Body of pancreas (tissue), 4 donors: ENCODE results near the gene MAPK8IP1. TPM values are rescaled to one million over a fixed set of nuclear protein-coding genes. Genes with fewer than 3 reads are reported as not detected.
A peak's percentile ranks its signal among the peaks of the same experiment; 100 is the strongest.

Experiments
- ATAC-seq: fragments of 150-250 bp; one replicate; pipeline ENCODE4 v1.9.1; 2016
- DNase-seq, 4 donors: peaks; one replicate each; pipeline ENCODE4 v3.0.0-alpha.2; 2019
- H3K27ac ChIP-seq, 4 donors: fragments of 200-600 bp; sonication (generic); 1 replicate in 3 of 4; 2 replicates in 1 of 4; pipeline versions ENCODE4 v1.5.1 to v1.6.1; 2016 to 2019; ENCODE audit warnings: mild to moderate bottlenecking in 1 of 4, mixed read lengths in 1 of 4, moderate library complexity in 1 of 4
- H3K27me3 ChIP-seq, 2 donors: fragments of 200-600 bp; sonication (generic); one replicate each; pipeline ENCODE4 v1.6.0; 2016; ENCODE audit warnings: mild to moderate bottlenecking in 1 of 2
- H3K36me3 ChIP-seq, 2 donors: fragments of 200-600 bp; sonication (generic); replicated peaks in 1 of 2; 2 replicates each; pipeline ENCODE4 v1.5.1; 2016; ENCODE audit warnings: low read depth in 2 of 2; ENCODE audit not compliant: insufficient read depth in 1 of 2
- H3K4me1 ChIP-seq: fragments of 200-600 bp; sonication (generic); one replicate; pipeline ENCODE4 v1.6.0; 2016
- H3K4me3 ChIP-seq, 2 donors: fragments of 200-600 bp; sonication (generic); 1 replicate in 1 of 2; 2 replicates in 1 of 2; pipeline ENCODE4 v1.5.1; 2016 to 2019
- H3K9me3 ChIP-seq, 3 donors: fragments of 200-600 bp; sonication (generic); 1 replicate in 2 of 3; 2 replicates in 1 of 3; pipeline ENCODE4 v1.5.1; 2016
- POLR2A ChIP-seq, 3 donors: fragments of 450-650 bp; IDR thresholded peaks; one replicate each; pipeline ENCODE4 v1.6.1; 2016; ENCODE audit warnings: antibody characterized with exemption in 3 of 3, mild to moderate bottlenecking in 2 of 3
- WGBS, 2 donors: methylation state at CpG; one replicate each; pipeline ENCODE4 v1.1.5; 2017; 5-methylcytosine and 5-hydroxymethylcytosine counted together
- intact Hi-C: fragments of 100-400 bp; cut with DNase I; formaldehyde crosslinking; loops from one replicate; pipeline ENCODE4 v1.15.1; 2023
- total RNA-seq, 2 donors: library from RNA; depleted of rRNA; stranded (reverse); fragments of >200 nt; gene quantifications; one replicate each; pipeline ENCODE4 v1.1.0, GENCODE V29; 2016
- TF ChIP-seq, protein P1 (sequence below), 7 experiments: fragments of 450-650 bp in 4 of 7; fragments of 200-600 bp in 3 of 7; sonication (generic) in 3 of 7; IDR thresholded peaks; one replicate each; pipeline ENCODE4 v1.5.1; 2016 to 2019; ENCODE audit warnings: antibody characterized with exemption in 7 of 7

The MAPK8IP1 gene
- total RNA-seq, 2 donors from 2014 or later = 23.7 to 32.4 TPM

DNA sequence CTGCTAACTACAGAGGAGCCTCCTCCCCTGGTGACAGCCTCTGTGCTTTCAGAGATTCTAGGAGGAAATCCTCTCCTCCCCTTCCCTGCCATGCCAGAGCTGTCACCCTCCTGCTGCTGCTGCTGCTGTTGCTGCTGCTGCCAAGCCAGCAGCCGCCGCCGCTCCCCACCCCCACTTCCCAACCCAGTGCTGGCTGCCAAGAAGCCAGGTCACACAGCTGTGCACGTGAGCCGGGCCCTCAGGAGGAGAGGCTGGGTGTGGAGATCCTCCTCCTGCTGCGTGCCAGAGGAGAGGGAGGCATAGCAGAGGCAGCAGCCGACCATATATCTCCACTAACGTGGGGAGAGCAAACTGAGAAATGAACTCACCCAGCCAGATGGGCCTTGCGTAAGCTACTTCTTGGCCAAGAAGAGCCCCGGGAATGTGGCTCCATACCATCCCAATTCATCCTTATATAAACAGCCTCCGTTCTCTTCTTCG lies 25.8 kb upstream of the MAPK8IP1 start:
- 21 to 23% methylated on average over 6 to 12 of the region's 12 CpGs for WGBS, 2 donors
- Histone ChIP-seq H3K27ac (peak overlapping the region; percentile 65 to 78 (median 72)), H3K36me3 (peaks cover 11 to 29% of the 10 kb centered on the region in 2 donors), H3K9me3 (no peaks in the 10 kb centered on the region), H3K4me3 (no peak overlapping the region), H3K4me1 (peaks cover 56% of the 10 kb centered on the region), H3K27me3 (no peaks in the 10 kb centered on the region)
- no peak for TF ChIP-seq POLR2A (IDR thresholded peaks at IDR 0.05)
- TF ChIP-seq, protein P1, sequence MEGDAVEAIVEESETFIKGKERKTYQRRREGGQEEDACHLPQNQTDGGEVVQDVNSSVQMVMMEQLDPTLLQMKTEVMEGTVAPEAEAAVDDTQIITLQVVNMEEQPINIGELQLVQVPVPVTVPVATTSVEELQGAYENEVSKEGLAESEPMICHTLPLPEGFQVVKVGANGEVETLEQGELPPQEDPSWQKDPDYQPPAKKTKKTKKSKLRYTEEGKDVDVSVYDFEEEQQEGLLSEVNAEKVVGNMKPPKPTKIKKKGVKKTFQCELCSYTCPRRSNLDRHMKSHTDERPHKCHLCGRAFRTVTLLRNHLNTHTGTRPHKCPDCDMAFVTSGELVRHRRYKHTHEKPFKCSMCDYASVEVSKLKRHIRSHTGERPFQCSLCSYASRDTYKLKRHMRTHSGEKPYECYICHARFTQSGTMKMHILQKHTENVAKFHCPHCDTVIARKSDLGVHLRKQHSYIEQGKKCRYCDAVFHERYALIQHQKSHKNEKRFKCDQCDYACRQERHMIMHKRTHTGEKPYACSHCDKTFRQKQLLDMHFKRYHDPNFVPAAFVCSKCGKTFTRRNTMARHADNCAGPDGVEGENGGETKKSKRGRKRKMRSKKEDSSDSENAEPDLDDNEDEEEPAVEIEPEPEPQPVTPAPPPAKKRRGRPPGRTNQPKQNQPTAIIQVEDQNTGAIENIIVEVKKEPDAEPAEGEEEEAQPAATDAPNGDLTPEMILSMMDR (IDR thresholded peaks at IDR 0.05) = no peak
- DNase-seq (peak; percentile 94 to 96 (median 95)), ATAC-seq (peak; percentile 85)
- intact Hi-C loops = no loop called here

DNA sequence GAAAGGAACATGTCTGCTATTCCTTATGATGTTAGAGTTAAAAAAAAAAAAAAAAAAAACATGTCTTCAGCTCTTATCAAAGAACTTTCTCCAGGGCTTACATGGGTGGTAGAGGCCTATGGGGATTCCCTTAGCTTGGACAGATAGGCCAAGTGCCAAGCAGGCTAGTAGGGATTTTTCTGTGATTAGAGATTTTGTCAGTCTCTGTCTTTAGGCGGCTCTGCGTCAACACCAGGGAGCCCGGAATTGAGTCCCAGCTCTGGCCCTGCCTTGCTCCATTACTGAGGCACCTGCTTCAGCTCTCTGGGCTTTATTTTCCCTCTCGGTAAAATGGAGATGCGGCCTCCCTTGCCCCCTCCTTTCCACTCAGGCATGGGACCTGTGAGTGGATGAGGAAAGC lies 25.1 kb upstream of the MAPK8IP1 start:
- ATAC-seq (no peak), DNase-seq (no peak)
- Histone ChIP-seq H3K27ac (peak overlapping the region in 3 of 4 donors; percentile 65 to 78 (median 77)), H3K27me3 (no peaks in the 10 kb centered on the region), H3K4me1 (peaks cover 52% of the 10 kb centered on the region), H3K36me3 (peaks cover 11 to 29% of the 10 kb centered on the region in 2 donors), H3K9me3 (no peaks in the 10 kb centered on the region), H3K4me3 (no peak overlapping the region)
- intact Hi-C loops = no loop called here
- 76 to 83% methylated on average over 5 of the region's 5 CpGs for WGBS, 2 donors
- TF ChIP-seq POLR2A (IDR thresholded peaks at IDR 0.05) = no peak
- TF ChIP-seq, protein P1 (IDR thresholded peaks at IDR 0.05) = no peak

DNA sequence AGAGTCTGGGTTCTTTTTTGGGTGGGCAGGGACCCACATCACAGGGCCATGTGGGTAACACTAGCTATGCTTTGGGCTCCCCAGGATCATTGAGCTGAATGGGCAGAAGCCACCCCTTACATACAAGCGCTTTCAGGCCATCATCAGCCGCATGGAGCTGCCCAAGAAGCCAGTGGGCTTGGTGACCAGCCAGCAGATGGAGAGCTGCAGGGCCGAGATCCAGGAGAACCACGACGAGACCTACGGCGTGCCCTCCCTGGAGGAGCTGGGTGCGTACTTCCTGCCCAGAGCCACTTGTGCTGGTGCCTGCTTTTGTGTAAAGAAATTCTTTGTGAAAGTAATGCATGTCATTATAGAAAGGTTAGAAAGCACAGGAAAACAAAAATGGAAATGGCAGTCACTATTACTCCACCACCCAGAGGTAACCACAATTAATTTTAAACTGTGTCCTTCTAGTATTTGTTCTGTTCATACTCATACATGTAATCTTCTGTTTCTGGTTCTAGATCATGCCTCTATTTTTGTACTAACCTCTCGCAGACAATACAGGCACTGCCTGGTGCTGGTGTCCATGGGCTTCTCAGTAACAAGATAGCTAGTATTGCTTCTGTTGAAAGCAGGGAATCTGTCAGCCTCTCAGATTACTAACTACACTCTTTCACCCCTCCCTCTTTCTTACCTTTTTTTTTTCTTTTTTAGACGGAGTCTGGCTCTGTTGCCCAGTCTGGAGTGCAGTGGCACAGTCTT lies 24.5 kb upstream of the MAPK8IP1 start:
- TF ChIP-seq, protein P1 (IDR thresholded peaks at IDR 0.05) = no peak
- TF ChIP-seq POLR2A (IDR thresholded peaks at IDR 0.05) = no peak
- no peaks in the 10 kb centered on the region for H3K9me3 ChIP-seq
- 81 to 84% methylated on average over 9 to 10 of the region's 10 CpGs for WGBS, 2 donors
- H3K4me3 ChIP-seq = no peak overlapping the region
- intact Hi-C loops = no loop called here
- H3K27ac ChIP-seq = peak overlapping the region in 2 of 4 donors; percentile 77 to 78
- DNase-seq (no peak), ATAC-seq (no peak)
- no peaks in the 10 kb centered on the region for H3K27me3 ChIP-seq
- H3K4me1 ChIP-seq = peaks cover 47% of the 10 kb centered on the region
- H3K36me3 ChIP-seq = peaks cover 11 to 29% of the 10 kb centered on the region in 2 donors

DNA sequence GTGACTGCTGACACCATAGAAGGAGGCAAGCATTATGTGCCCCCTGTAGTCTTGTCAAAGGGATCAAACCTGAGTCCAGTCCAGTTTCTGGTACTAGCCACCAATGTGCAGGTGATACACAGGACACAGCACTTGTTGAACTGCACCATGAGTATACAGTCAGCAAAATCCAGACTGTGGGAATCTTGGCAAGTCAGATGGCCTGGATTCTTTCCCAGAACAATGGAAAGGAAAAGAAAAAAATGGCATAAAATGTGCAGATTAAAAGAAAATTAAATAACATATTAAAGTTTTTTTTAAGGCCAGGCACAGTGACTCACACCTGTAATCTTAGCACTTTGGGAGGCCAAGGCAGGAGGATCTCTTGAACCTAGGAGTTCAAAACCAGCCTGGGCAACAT lies 21.4 kb upstream of the MAPK8IP1 start:
- no peak for ATAC-seq
- H3K9me3 ChIP-seq = no peaks in the 10 kb centered on the region
- H3K4me3 ChIP-seq = no peak overlapping the region
- no peak for DNase-seq
- no peaks in the 10 kb centered on the region for H3K27me3 ChIP-seq
- TF ChIP-seq, protein P1 (IDR thresholded peaks at IDR 0.05) = no peak
- no peak for TF ChIP-seq POLR2A (IDR thresholded peaks at IDR 0.05)
- no peak overlapping the region for H3K27ac ChIP-seq
- peaks cover 16% of the 10 kb centered on the region for H3K4me1 ChIP-seq
- intact Hi-C loops = no loop called here
- H3K36me3 ChIP-seq = peaks cover 11 to 36% of the 10 kb centered on the region in 2 donors

DNA sequence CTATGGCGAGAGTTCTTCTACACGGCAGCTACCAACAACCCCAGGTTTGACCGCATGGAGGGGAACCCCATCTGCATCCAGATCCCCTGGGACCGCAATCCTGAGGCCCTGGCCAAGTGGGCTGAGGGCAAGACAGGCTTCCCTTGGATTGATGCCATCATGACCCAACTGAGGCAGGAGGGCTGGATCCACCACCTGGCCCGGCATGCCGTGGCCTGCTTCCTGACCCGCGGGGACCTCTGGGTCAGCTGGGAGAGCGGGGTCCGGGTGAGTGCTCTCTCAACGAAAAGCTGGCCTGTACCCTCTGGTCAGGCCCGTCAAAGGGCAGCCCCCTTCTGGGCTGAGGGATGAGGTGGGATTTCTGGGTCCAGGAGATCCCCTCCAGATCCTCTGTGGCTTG lies 15.9 kb upstream of the MAPK8IP1 start:
- H3K4me1 ChIP-seq = no peaks in the 10 kb centered on the region
- no peak overlapping the region for H3K4me3 ChIP-seq
- ATAC-seq (no peak), DNase-seq (no peak)
- no peak overlapping the region for H3K27ac ChIP-seq
- intact Hi-C loops = no loop called here
- TF ChIP-seq POLR2A (IDR thresholded peaks at IDR 0.05) = no peak
- TF ChIP-seq, protein P1 (IDR thresholded peaks at IDR 0.05) = no peak
- no peaks in the 10 kb centered on the region for H3K9me3 ChIP-seq
- peaks cover 24 to 37% of the 10 kb centered on the region in 2 donors for H3K36me3 ChIP-seq
- no peaks in the 10 kb centered on the region for H3K27me3 ChIP-seq
- 88 to 100% methylated on average over 3 to 12 of the region's 12 CpGs for WGBS, 2 donors
